ENCODE results near the gene SLC23A2. TPM values are rescaled to one million over a fixed set of nuclear protein-coding genes. Genes with fewer than 3 reads are reported as not detected.

SLC23A2 gene
- total RNA-seq, 4 donors from 2014 or later = 9.6 to 17.0 (median 13.5) TPM

- TF ChIP-seq CTCF (IDR thresholded peaks at IDR 0.05; ENCODE audit: low read depth) = no peak
These were observed 34.2 kb downstream of the SLC23A2 start for GRCh38 chr20:4966826-4967751.

- no peak for TF ChIP-seq CTCF (IDR thresholded peaks at IDR 0.05; ENCODE audit: low read depth)
These were observed 39.0 kb downstream of the SLC23A2 start for GRCh38 chr20:4962241-4962855.

GRCh38 chr20:4961746-4962145, 39.6 kb downstream of the SLC23A2 start:
- TF ChIP-seq CTCF (IDR thresholded peaks at IDR 0.05; ENCODE audit: low read depth) = no peak

- no peak for TF ChIP-seq CTCF (IDR thresholded peaks at IDR 0.05; ENCODE audit: low read depth)
These were observed 41.7 kb downstream of the SLC23A2 start for GRCh38 chr20:4959592-4959991.

GRCh38 chr20:4957939-4958362, 43.4 kb downstream of the SLC23A2 start:
- TF ChIP-seq CTCF (IDR thresholded peaks at IDR 0.05; ENCODE audit: low read depth) = no peak

GRCh38 chr20:4957187-4957586, 44.1 kb downstream of the SLC23A2 start:
- no peak for TF ChIP-seq CTCF (IDR thresholded peaks at IDR 0.05; ENCODE audit: low read depth)

GRCh38 chr20:4956200-4956810, 45.0 kb downstream of the SLC23A2 start:
- no peak for TF ChIP-seq CTCF (IDR thresholded peaks at IDR 0.05; ENCODE audit: low read depth)

Measured in subcutaneous adipose tissue (tissue), 4 donors.